ENCODE results near the gene LANCL2.
A peak's percentile ranks its signal among the peaks of the same experiment; 100 is the strongest.
"Not testable (repeated sequence)": the region's sequence is repeated elsewhere in the genome, so short reads cannot be mapped to it uniquely, and the experiment has no call there.

LANCL2 gene

DNA sequence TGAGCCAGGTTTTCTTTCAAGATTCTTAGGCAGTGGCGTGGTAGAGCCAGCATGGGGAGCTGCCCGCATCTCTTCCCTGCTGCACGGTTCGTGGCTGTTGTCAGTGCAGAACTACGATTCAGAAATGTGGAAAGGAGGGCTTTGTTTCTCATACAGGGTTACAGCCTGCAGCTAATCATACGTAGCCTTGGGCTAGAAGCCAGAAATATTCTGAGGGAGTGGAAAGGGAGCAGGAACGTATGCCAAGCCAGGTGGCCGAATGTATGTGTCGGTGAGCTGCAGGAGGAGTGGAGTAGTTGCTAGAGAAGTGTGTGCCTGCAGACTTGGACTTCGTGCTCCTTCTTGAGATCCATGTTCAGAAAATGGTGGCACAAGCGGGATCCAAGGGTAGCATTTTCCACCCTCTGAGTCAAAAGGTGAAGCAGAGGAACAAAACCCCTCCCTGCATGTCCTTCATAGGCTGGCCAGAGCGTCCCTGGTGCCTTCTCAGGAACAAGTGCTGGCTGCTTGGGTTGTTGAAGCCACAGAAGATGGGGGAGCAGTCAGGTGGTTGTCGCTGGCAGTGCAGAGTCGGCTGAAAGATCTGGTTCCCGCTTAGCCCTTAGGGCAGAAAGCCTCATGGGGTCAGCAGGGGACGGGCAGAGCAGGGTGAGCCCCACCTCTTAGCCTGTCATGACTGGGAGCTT, 40.9 kb downstream of the LANCL2 start:
- no peak for DNase-seq (ENCODE audit: low read depth in 3 of 3)

DNA sequence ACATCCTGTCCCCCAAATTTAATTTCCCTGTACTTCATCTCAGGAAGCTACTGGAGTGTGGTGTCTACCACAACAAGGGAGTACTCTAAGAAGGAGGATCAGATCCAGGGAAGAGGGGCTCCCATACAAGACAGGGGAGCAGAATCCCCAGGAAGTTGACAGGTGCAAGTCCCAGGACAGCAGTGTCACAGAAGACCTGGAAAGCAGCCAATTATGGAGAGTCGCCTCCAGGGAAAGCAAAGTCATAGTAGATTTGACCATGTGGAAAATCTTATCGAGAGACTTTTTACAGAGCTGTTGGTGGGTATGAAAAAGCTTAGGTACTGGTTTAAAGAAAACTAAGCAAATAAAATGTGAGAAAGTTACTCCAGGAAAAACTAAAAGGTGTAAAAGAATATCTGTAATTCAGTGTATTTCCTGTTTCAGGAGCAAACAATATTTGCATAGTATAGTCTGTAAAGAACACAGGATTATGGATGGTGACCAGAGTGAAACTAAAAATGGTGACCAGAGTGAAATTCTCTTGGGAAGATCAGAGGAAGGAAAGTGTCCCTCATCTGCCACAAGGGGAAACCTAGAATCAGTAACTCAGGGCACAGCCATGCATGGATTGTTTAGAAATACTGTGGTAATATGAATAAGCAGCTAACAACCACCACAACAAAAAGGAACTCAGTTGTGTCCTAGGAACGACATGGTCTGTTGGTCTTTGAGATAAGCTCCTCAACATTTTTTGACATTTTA, 44.5 kb downstream of the LANCL2 start:
- no peak for DNase-seq (ENCODE audit: low read depth in 3 of 3)

DNA sequence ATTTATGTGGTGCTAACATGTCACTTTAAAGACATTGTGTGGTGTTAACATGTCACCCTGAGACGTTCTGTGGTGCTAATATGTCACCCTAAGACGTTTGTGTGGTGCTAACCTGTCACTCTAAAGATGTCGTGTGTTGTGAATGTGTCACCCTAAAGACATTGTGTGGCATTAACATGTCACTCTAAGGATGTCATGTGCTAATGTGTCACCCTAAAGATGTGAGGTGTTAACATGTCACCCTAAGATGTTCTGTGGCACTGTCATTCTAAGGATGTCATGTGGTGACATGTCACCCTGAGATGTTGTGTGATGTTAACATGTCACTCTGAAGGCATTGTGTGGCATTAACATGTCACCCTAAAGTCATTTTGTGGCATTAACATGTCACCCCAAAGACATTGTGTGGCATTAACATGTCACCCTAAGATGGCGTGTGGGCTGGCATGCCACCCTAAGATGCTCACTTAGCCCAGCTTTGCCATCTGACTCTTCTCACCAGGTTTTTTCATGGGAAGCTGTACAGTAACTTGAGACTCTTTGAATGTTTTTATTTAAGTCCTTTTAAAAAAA, 45.6 kb downstream of the LANCL2 start:
- no peak for DNase-seq (ENCODE audit: low read depth in 3 of 3)

DNA sequence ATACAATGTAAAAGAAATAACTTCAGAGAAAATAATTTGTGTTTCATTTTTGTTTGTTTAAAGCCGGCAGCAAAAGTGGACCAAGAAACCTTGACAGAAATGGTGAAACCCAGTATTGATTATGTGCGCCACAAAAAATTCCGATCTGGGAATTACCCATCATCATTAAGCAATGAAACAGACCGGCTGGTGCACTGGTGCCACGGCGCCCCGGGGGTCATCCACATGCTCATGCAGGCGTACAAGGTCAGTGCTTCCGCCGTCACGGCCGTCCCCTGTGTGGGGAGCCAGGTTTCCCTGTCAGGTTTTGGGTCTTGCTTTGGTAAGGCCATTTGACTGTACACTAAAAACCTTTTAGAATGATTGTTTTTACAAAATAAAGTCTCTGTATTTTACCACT, 46.7 kb downstream of the LANCL2 start:
- DNase-seq (ENCODE audit: low read depth in 3 of 3), result no peak

DNA sequence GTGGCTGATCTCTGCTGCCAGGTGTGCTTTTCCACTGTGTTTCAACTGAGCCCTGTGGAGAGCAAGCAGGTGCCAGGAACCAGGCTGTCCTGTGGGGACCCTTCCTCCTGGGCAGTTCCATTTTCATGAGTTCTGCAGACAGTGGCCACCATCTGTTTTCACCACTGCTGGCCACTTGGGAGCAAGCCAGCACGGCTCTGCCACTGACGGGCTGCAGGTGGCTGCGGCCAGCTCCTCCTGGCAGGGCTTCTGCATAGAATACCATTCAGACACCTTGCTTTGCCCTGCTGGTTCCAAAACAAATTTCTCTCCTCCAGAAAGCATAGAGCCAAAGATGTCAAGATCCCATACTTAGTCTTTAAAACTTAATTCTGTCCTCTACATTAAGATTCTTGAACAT, 48.3 kb downstream of the LANCL2 start:
- no peak for DNase-seq (ENCODE audit: low read depth in 3 of 3)

DNA sequence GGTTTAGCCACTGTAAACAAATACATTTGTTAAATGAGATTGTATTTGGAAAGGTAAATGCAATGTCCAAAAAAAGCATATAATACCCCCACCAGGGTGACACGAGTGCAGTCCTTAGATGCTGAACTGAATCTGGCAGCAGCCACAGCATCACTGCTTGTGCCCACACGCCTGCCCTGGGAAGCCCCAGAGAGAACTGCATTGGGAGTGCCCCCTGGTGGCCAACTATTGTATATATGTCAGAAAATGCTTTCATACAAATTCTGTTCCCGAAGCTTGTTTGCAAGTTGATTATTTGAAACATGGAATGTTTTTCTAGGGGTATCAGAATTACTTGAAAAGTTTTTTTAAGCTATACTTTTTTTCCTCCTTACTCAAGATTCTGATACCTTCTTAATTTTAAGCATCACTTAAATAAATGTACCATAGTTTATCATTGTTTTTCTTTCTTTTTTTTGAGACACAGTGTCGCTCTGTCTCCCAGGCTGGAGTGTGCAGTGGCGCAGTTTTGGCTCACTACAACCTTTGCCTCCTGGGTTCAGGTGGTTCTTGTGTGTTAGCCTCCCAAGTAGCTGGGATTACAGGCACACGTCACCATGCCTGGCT, 50.1 kb downstream of the LANCL2 start:
- peak; percentile 69 to 82 (median 76) for DNase-seq (ENCODE audit: low read depth in 3 of 3)

DNA sequence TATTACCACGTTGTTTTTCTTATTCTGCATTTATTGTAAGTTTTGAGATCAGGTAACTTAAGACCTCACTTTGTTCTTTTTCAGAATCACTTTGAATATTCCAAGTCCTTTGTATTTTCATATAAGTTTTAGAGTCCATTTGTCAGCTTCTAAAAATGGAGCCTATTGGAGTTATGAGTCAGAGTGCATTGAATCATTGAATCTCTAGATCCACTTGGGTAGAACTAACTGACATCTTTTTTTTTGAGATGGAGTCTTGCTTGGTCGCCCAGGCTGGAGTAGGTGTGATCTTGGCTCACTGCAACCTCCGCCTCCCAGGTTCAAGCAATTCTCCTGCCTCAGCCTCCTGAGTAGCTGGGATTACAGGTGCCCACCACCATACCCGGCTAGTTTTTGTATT, 52.3 kb downstream of the LANCL2 start:
- not testable (repeated sequence) for DNase-seq (ENCODE audit: low read depth in 3 of 3)

DNA sequence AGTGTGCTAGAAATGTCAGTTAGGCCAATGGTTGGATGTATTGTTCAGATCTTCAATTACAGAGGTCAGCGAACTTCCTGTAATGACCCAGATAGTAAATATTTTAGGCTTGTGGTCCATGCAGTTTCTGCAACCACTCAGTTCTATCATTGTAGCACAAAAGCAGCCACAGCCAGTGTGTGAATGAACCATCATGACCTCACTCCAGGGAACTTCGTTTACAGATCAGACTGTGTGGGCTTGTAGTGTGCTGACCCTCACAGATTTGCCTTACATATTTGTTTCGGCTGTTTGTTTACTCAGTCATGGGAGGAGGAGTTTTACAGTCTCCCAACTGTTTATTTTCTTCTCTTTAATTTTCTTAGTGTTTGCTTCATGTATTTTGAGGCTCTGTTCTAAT, 55.4 kb downstream of the LANCL2 start:
- DNase-seq (ENCODE audit: low read depth in 3 of 3), result no peak

DNA sequence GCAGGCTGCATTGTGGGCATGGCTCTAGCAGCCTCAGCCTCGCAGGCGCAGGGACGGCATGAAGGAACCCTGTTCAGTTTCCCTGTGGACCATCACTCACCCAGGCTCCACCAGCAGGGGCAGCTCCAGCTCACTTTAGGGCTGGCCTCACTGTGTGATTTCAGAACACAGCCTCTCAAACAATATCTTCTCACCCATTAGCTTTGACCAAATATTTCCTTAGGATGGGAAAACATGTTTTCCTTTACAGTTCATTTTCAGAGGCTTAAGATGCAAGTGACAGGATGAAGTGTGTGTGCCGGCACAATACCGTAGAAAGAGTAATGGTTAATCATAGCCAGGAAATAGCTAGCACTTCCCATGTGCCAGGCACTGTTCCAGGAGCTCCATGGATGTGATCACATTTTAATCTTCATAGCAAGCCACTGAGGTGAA, 58.2 kb downstream of the LANCL2 start:
- no peak for DNase-seq (ENCODE audit: low read depth in 3 of 3)

DNA sequence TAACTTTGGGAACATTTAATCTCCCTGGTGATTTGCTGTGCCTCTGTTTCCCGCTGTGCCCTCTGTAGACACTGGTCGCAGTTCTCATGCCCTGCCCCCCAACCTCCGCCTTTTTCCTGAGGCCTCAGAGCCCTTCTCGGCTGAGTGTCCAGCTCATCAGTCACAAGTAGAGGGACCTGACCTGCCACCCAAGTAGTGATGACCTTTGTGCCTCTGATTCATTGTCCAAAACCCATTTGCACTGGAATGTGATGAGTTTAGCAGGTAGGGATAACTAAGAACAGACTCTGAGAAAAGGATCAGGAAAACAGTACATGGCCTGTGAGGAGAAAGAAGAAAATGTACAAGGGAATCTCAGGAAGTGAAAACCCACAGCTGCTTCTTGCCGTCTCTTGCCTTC, 58.8 kb downstream of the LANCL2 start:
- no peak for DNase-seq (ENCODE audit: low read depth in 3 of 3)

DNA sequence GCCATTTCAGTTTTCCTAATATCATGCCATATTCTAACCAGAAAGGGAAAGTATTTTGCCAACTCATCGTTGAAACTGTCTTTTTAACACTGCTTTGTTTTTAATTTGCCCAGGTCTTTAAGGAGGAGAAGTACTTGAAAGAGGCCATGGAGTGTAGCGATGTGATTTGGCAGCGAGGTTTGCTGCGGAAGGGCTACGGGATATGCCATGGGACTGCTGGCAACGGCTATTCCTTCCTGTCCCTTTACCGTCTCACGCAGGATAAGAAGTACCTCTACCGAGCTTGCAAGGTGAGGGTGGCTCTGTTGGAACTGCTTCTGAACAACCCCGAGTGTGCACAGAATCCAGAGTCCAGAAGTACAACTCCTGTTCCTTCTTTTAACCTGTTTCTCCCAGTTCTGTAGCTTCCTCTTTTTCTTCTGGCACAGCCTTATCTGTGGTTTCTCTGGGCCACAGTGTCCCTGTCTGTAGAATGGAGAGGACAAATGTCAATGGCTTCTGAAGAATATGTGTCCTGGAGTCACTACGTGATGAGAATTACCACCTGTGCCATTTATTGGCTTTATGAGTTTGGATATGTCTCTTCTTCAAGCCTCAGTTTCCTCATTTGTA, 60.1 kb downstream of the LANCL2 start:
- DNase-seq (ENCODE audit: low read depth in 3 of 3), result no peak

DNA sequence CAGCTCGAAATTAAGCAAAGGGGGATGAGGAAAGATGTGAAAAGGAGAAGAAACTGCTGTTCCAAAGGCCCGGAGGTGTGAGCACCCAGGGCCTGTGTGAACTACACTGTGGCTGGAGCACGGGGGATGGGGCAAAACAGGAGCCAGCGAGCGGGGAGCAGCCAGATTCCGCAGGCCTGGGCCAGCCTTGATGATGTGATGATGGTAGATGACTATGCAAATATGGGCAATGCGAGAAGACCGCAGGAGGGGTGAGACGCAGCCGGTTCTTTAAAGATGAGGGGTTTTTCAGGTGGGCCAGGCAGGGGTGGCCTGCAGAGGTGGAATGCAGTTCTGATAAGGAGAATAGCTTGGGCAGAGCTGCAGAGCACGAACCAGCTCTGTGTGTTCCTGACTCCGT, 61.5 kb downstream of the LANCL2 start:
- no peak for DNase-seq (ENCODE audit: low read depth in 3 of 3)

DNA sequence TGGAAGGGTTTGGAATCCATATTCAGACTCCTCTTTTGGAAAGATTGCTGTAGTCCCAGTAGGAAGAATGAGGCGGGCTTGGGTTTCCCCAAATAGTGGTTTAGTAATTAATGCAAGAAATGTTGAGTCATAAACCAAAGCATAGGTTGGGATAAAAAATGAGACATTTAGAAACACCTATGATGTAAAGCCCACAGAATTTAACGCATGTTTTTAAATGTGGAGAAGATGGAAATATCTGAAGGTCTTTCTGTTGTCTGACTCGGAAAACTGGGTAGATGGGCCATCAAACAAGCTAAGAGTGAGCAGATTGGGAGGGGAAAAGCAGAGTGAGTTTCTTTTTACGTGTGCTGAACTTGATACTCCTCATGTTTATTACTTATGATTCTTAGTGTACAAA, 62.2 kb downstream of the LANCL2 start:
- DNase-seq (ENCODE audit: low read depth in 3 of 3), result no peak

DNA sequence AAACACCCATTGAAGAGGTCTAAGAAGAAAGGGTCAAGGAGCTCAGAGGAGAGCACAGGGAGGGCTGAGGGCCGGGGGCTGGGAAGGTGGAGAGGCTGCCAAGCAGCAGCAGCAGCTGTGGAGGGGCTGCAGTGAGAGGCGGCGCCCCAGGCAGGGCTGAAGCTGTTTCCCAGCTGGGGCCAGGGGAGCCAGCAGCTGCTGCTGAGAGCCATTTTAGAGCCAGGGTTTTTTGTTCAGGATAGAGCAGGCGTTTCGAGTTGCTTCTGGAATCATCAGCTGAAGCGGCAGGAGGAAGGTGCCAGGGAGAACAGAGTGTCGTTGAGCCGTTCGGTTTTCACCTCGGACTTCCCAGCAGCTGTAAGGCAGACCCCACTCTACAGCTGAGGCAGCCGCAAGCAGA, 62.7 kb downstream of the LANCL2 start:
- no peak for DNase-seq (ENCODE audit: low read depth in 3 of 3)

DNA sequence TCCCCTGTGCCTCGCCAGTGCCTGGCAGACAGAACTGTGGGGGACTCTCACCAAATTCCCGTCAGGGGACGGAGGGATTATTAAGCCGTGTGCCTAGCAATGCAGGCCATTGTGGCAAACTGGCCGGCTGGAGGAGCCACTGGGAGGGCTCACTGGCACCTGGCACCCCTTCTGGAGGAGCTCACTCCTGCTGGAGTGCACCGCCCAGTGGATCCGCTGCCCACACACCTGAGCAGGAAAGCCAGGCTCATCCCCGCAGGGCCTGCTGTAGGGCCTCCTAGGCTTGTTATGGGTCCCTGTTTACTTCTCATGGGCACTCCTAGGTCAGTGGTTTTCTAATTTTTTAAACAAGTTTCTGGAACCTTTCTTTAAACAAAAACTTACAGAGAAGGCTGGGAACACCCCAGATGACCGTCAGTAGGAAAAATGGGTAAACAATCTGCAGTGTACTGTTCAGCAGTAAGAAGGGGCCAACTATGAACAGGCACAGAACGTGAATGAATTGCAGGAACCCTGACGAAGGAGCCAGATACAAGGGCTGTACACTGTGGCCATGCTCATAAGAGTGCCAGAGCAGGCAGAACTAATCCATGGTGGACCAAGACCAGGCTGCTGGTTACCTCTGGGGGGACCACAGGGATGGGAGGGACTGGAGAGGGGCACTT, 64.8 kb downstream of the LANCL2 start:
- no peak for DNase-seq (ENCODE audit: low read depth in 3 of 3)

DNA sequence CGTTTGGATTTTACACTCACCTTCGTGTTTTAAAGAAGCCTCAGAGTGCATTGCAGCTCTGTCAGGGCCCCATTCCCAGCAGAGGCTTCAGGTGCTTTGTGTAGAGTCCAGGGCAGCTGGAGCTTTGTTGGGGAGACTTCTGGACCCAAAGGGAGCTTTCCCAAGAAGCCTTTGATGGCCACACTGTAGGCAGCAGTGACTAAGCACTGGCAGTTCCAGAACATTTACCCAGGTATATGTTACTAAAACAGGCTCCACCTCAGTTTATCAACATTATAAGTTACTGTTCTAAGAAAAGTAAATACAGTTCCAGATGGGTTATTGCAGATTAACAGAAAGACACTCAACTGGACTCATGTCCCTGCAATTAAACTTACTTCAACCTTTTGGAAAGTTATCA, 66.8 kb downstream of the LANCL2 start:
- DNase-seq (ENCODE audit: low read depth in 3 of 3), result no peak

DNA sequence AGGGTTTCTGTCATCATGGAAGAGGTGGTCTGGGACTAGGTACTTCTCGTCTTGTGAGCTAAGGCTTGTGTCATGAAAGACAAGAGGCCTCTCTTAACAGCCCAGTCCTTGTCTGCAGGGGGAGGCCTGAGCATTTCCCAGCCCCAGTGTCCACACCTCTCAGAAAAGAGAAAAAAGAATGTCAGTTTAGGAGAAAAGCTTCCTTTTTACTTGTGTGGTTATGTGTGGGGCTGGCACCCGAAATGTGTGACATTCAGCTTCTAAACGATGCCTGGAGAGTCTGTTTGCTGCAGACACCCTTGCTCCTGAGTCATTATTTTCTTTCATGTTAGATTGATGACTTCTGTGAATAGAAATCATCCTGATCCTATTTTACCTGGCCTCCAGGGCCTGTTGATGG, 67.4 kb downstream of the LANCL2 start:
- no peak for DNase-seq (ENCODE audit: low read depth in 3 of 3)

DNA sequence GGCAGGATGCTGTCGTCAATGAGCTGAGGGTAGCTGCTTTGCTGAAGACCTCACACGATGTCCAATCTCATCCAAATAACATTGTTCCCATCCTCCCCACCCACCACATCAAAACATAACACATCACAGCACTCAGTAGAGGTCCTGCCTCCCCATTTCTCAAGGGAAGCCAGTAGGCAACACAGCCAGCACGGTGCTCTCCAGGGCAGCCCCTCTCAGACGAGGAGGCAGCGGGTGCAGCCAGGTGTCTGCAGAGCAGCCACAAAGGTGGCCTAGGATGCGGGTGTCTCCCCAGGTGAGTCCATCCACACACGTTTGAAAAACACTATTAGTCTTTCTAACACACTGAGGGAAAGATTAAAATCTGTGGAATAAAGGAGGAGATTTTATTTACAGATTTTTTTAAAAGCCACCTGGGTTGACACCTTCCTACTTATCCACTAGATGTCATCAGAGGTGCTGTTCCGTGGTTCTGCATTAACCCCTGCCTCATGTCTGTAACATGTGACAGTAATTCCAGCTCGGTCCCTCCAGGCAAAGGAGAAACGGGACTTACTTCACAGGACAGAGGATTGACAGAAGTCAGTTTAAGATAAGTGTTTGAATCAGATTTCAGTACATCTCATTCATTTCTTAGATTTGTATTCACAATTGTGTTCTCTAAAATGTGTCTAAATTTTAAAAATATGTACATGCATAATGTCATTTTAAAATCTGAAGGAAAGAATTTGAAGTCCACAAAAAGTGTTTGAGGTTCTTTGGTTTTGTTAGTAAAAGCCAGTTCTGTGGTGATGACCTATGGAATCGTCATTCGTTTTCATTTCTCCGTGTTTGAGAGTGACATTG, 68.0 kb downstream of the LANCL2 start:
- DNase-seq (ENCODE audit: low read depth in 3 of 3), result no peak

DNA sequence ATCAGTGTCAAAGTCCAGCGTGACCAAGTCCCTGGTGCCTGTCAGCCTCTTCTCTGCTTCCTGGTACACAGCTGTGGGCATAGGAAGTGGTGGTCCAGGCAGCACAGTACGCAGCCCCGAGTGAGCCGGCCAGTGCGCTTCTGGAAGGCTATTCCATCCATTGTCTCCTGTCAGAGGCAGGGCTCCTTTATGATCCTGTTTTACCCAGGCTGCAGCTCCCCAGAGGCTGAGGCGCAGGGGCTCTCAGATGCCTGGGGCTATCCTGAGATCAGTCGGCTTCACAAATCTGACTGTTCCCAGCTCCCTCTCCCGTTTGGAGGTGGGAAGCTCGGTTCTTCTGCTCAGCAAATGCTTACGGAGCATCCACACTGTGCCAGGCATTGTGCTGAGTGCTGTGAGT, 70.3 kb downstream of the LANCL2 start:
- no peak for DNase-seq (ENCODE audit: low read depth in 3 of 3)

DNA sequence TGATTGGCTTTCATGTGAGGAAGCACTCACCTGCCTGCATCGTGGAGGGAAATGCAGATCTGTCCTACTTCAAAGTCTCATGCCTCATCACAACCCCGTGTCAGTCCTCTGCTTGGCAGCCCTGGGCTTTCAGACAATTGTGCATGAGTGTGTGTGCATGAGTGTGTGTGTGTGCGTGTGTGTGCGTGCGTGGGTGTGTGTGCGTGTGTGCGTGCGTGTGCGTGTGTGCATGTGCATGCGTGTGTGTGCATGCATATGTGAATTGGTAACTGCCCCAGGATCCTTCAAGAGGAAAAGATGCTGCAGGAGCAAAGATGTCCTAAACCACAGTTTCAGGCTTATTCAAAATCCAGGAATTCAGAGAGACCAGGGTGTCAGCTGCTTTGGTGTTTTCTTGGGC, 71.3 kb downstream of the LANCL2 start:
- no peak for DNase-seq (ENCODE audit: low read depth in 3 of 3)

DNA sequence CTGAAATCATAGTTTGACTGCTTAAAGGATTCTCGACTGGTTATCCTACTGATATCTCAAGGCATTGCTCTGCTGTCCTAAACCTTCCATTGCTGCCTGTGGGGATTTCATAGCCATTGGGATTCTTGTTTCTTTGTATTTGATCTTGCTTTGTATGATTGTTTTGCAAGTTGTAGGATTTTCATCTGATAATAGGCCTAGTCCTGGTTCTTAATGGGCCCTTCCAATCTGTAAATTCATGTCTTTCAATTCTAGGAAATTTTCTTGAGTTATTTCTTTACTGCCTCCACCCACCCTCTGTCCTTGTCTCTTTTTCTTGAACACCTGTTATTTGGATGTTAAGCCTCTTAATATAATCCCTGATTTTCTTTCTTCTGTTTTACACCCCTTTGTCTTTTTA, 72.2 kb downstream of the LANCL2 start:
- no peak for DNase-seq (ENCODE audit: low read depth in 3 of 3)
